WTC11 (cell line): Measurements from ENCODE around the gene IGFN1.

Experiments
- ATF3 ChIP-seq: sonication (generic); formaldehyde crosslinking; conservative IDR thresholded peaks from 2 replicates; pipeline ENCODE4 v1.8.1; 2022; ENCODE audit warnings: mild to moderate bottlenecking, missing genetic modification reagents
- CREB1 ChIP-seq: sonication (generic); formaldehyde crosslinking; IDR thresholded peaks from 2 replicates; pipeline ENCODE4 v1.8.0; 2023; ENCODE audit warnings: mild to moderate bottlenecking, missing genetic modification reagents
- CTCF ChIP-seq: fragments of 200-600 bp; IDR thresholded peaks from 2 replicates; pipeline ENCODE4 v1.8.0; 2022; ENCODE audit warnings: antibody characterized with exemption
- E2F4 ChIP-seq: sonication (generic); formaldehyde crosslinking; IDR thresholded peaks from 2 replicates; pipeline ENCODE4 v1.8.1; 2022; ENCODE audit warnings: low read depth, mild to moderate bottlenecking, moderate library complexity, missing genetic modification reagents, borderline replicate concordance
- FOXP1 ChIP-seq: sonication (generic); formaldehyde crosslinking; IDR thresholded peaks from 2 replicates; pipeline ENCODE4 v1.8.0; 2022; ENCODE audit warnings: missing genetic modification reagents, mild to moderate bottlenecking, moderate library complexity, borderline replicate concordance
- IRF2 ChIP-seq: sonication (generic); formaldehyde crosslinking; IDR thresholded peaks from 2 replicates; pipeline ENCODE4 v1.8.0; 2022; ENCODE audit warnings: low read depth, missing genetic modification reagents, borderline replicate concordance
- NFYB ChIP-seq: sonication (generic); formaldehyde crosslinking; conservative IDR thresholded peaks from 2 replicates; pipeline ENCODE4 v1.8.0; 2022; ENCODE audit warnings: low read depth, missing genetic modification reagents
- SP1 ChIP-seq: sonication (generic); formaldehyde crosslinking; conservative IDR thresholded peaks from 2 replicates; pipeline ENCODE4 v1.8.1; 2022; ENCODE audit warnings: missing genetic modification reagents
- TCF7 ChIP-seq: sonication (generic); formaldehyde crosslinking; IDR thresholded peaks from 2 replicates; pipeline ENCODE4 v1.8.0; 2022; ENCODE audit warnings: mild to moderate bottlenecking, low read depth, missing genetic modification reagents, moderate library complexity
- TEAD4 ChIP-seq: sonication (generic); formaldehyde crosslinking; IDR thresholded peaks from 2 replicates; pipeline ENCODE4 v1.8.0; 2022; ENCODE audit warnings: mild to moderate bottlenecking, missing genetic modification reagents
- TF ChIP-seq, protein P1 (sequence below): sonication (generic); formaldehyde crosslinking; IDR thresholded peaks from 2 replicates; pipeline ENCODE4 v1.8.0; 2022; ENCODE audit warnings: mild to moderate bottlenecking, missing genetic modification reagents
- TF ChIP-seq, protein P2 (sequence below): sonication (generic); formaldehyde crosslinking; IDR thresholded peaks from 2 replicates; pipeline ENCODE4 v1.8.1; 2022; ENCODE audit warnings: low read depth, missing genetic modification reagents, borderline replicate concordance
- TF ChIP-seq, protein P3 (sequence below): sonication (generic); formaldehyde crosslinking; conservative IDR thresholded peaks from 2 replicates; pipeline ENCODE4 v1.8.1; 2023; ENCODE audit warnings: mild to moderate bottlenecking, low read depth, missing genetic modification reagents, moderate library complexity

DNA sequence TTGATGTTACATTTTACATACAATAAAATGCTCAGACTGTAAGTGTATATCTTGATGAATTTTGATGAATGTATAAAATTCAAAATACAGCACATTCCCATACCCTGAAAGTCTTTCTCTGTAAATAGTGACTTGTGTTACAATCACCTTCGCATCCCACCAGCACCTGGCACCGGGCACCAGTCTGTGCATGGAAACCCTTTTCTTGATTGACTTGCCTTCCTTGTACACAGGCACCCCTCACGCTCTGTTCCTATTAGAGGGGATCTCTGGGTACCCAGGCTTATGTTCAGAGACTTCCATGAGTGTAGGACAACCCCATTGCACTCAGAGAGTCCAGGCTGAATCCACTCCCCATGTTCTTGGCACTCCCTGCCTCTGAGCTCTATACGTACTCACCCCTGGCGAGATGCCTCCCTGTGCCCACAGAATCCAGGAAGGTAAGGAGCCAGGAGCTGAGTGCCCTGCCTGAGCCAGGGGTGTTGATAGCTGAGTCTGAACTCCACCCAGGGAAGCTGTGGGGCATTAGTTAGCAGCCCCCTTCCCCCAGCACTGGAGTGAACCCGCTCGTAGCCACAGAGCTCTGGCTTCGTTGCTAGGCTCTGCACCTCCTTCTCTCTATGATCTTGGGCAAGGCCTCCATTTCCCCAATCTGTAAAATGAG, 70.2 kb downstream of the IGFN1 start:
- TF ChIP-seq TEAD4 (CRISPR knock-in tag), result no peak
- no peak for TF ChIP-seq CTCF
- TF ChIP-seq IRF2 (CRISPR knock-in tag), result no peak
- TF ChIP-seq, protein P1, sequence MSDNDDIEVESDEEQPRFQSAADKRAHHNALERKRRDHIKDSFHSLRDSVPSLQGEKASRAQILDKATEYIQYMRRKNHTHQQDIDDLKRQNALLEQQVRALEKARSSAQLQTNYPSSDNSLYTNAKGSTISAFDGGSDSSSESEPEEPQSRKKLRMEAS, result no peak
- TF ChIP-seq ATF3, result no peak
- TF ChIP-seq, protein P2, sequence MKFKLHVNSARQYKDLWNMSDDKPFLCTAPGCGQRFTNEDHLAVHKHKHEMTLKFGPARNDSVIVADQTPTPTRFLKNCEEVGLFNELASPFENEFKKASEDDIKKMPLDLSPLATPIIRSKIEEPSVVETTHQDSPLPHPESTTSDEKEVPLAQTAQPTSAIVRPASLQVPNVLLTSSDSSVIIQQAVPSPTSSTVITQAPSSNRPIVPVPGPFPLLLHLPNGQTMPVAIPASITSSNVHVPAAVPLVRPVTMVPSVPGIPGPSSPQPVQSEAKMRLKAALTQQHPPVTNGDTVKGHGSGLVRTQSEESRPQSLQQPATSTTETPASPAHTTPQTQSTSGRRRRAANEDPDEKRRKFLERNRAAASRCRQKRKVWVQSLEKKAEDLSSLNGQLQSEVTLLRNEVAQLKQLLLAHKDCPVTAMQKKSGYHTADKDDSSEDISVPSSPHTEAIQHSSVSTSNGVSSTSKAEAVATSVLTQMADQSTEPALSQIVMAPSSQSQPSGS (CRISPR knock-in tag), result no peak
- no peak for TF ChIP-seq FOXP1 (CRISPR knock-in tag)
- no peak for TF ChIP-seq SP1 (CRISPR knock-in tag)
- TF ChIP-seq E2F4 (CRISPR knock-in tag), result no peak
- no peak for TF ChIP-seq NFYB (CRISPR knock-in tag)
- no peak for TF ChIP-seq TCF7 (CRISPR knock-in tag)
- TF ChIP-seq, protein P3, sequence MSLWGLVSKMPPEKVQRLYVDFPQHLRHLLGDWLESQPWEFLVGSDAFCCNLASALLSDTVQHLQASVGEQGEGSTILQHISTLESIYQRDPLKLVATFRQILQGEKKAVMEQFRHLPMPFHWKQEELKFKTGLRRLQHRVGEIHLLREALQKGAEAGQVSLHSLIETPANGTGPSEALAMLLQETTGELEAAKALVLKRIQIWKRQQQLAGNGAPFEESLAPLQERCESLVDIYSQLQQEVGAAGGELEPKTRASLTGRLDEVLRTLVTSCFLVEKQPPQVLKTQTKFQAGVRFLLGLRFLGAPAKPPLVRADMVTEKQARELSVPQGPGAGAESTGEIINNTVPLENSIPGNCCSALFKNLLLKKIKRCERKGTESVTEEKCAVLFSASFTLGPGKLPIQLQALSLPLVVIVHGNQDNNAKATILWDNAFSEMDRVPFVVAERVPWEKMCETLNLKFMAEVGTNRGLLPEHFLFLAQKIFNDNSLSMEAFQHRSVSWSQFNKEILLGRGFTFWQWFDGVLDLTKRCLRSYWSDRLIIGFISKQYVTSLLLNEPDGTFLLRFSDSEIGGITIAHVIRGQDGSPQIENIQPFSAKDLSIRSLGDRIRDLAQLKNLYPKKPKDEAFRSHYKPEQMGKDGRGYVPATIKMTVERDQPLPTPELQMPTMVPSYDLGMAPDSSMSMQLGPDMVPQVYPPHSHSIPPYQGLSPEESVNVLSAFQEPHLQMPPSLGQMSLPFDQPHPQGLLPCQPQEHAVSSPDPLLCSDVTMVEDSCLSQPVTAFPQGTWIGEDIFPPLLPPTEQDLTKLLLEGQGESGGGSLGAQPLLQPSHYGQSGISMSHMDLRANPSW (CRISPR knock-in tag), result no peak
- no peak for TF ChIP-seq CREB1
